HCT116 (cell line): ENCODE data around the gene GRB10.

ENCODE experiments used
- CTCF ChIP-seq, 3 experiments: fragments of 200-600 bp in 1 of 3; sonication (generic) in 1 of 3; IDR thresholded peaks in 2 of 3; conservative IDR thresholded peaks in 1 of 3; 2 replicates each; pipeline ENCODE4 v1.5.1; 2012 to 2017; ENCODE audit warnings: low read depth in 2 of 3, low read length in 2 of 3, antibody characterized with exemption in 1 of 3, borderline replicate concordance in 1 of 3, control low read depth in 1 of 3, mild to moderate bottlenecking in 1 of 3, mixed read lengths in 1 of 3, mixed run types in 1 of 3, moderate library complexity in 1 of 3; ENCODE audit not compliant: insufficient read depth in 1 of 3
- EZH2 ChIP-seq: fragments of 200-600 bp; sonication (generic); IDR thresholded peaks from 2 replicates; pipeline ENCODE4 v1.6.1; 2017; ENCODE audit warnings: antibody characterized with exemption, mixed run types
- JUND ChIP-seq: IDR thresholded peaks from 2 replicates; pipeline ENCODE4 v1.6.1; 2012

DNA sequence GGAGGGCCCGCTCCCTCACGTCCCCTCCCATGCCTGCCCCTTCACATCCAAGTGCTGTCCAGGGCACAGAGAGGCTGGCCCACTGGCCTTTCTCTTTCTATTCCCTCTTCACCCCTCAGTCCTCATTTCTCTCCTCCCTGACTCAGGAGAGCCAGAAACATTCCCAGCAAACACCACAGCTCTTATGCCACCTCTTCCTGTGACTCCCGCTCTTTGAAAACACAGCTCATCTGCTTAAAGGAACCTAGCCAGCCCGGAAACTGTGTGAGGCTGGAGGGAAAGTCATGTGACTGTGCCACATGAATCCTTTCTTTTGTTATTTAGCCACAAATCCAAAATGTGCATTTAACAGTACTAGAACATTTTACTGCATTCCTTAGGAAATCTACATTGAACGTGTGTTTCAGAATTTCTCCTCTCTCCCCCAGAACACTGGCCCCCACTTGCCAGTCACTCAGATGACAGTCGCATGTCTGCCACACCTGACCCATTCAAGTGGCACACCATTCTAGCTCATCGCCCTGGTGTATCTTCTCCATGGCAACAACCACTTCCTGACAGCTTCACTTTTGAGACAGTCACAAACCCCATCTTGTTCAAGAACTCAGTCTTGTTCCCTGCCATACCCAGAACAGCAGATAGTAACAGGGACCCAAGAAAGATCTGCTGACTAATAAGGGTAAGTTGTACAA lies 42.8 kb downstream of the GRB10 start:
- no peak for TF ChIP-seq CTCF (IDR thresholded peaks at IDR 0.05 in 2 of 3, conservative IDR thresholded peaks at IDR 0.05 in 1 of 3; ENCODE audit: borderline replicate concordance in 1 of 3, insufficient read depth in 1 of 3, low read depth in 2 of 3, low read length in 2 of 3)
- TF ChIP-seq JUND: no peak
- TF ChIP-seq EZH2: no peak
